GM18870 (cell line): Measurements from ENCODE around the gene ETFB.

Experiments used
- ATAC-seq: cut with Tn5 transposase; IDR thresholded peaks from one replicate; pipeline ENCODE4 v1.9.1; 2021; ENCODE audit warnings: moderate library complexity; ENCODE audit not compliant: unreplicated experiment

The ETFB gene

GRCh38 chr19:51297406-51297805 lies 68.8 kb downstream of the ETFB start:
- ATAC-seq, result no peak

GRCh38 chr19:51296336-51297093 lies 69.7 kb downstream of the ETFB start:
- no peak for ATAC-seq

GRCh38 chr19:51295382-51296126 lies 70.6 kb downstream of the ETFB start:
- ATAC-seq, result no peak
